ENCODE data around the gene DRAM1.

- no peak for TF ChIP-seq CTCF (tag by site-specific recombination; IDR thresholded peaks at IDR 0.05)
- TF ChIP-seq PATZ1 (tag by site-specific recombination; IDR thresholded peaks at IDR 0.05): no peak
- TF ChIP-seq SETDB1 (IDR thresholded peaks at IDR 0.05; ENCODE audit: insufficient read length, low read length): no peak
- TF ChIP-seq ZNF777 (tag by site-specific recombination; IDR thresholded peaks at IDR 0.05; ENCODE audit: borderline replicate concordance): no peak
- TF ChIP-seq BCL11B (tag by site-specific recombination; IDR thresholded peaks at IDR 0.05; ENCODE audit: low read depth): no peak
- TF ChIP-seq ZNF660 (tag by site-specific recombination; IDR thresholded peaks at IDR 0.05): no peak
- TF ChIP-seq ZSCAN30 (tag by site-specific recombination; IDR thresholded peaks at IDR 0.05): no peak
- TF ChIP-seq ZNF747 (tag by site-specific recombination; IDR thresholded peaks at IDR 0.05): no peak
- TF ChIP-seq ZSCAN5A (tag by site-specific recombination; IDR thresholded peaks at IDR 0.05): no peak
- TF ChIP-seq HOXA7 (CRISPR knock-in tag; IDR thresholded peaks at IDR 0.05; ENCODE audit: borderline replicate concordance): no peak
- no peak for TF ChIP-seq ATF2 (tag by site-specific recombination; IDR thresholded peaks at IDR 0.05; ENCODE audit: low read depth)
- no peak for TF ChIP-seq ZNF274 (IDR thresholded peaks at IDR 0.05; ENCODE audit: low read length)
- no peak for TF ChIP-seq ZNF274 (tag by site-specific recombination; IDR thresholded peaks at IDR 0.05; ENCODE audit: borderline replicate concordance)
These were observed 24.4 kb upstream of the DRAM1 start for GRCh38 chr12:101852998-101853397.

Measured in HEK293 (cell line).